Muscle of arm (tissue), 14 donors: Measurements from ENCODE around the gene FCSK. TPM values are rescaled to one million over a fixed set of nuclear protein-coding genes. Genes with fewer than 3 reads are reported as not detected.
"Not testable (repeated sequence)": the region's sequence is repeated elsewhere in the genome, so short reads cannot be mapped to it uniquely, and the experiment has no call there.

Source experiments
- DNase-seq: peaks from one replicate; pipeline ENCODE4 v3.0.0-alpha.2; 2013
- long read RNA-seq, 11 donors: transcript quantifications; one replicate each; lab custom pipeline, GENCODE V29; 2026
- polyA plus RNA-seq, 12 donors: library from polyadenylated mRNA; unstranded; fragments of 120-200 nt; gene quantifications; one replicate each; pipeline ENCODE4 v1.2.1, GENCODE V29; 2013; ENCODE audit not compliant: insufficient read length in 12 of 12

The FCSK gene
- polyA plus RNA-seq, result 10 to 100 TPM in 2 of 12 donors, 1 to 10 TPM in 9, not detected in 1; 4.4 to 12.5 (median 7.5) TPM
- long read RNA-seq, donor 1, partial matches to known transcripts, result 11 of 11 reads
- long read RNA-seq, donor 1, other reads (novel, unspliced or antisense), result 0 of 11 reads
- long read RNA-seq, donor 2, result 0 reads
- long read RNA-seq, donor 3, result 0 reads
- long read RNA-seq, donor 4, result 0 reads
- long read RNA-seq, donor 5, partial matches to known transcripts, result 0 of 1 reads
- long read RNA-seq, donor 5, other reads (novel, unspliced or antisense), result 0 of 1 reads
- long read RNA-seq, donor 6, full-length matches to known transcripts, result 1 of 1 reads
- long read RNA-seq, donor 6, partial matches to known transcripts, result 0 of 1 reads
- long read RNA-seq, donor 6, other reads (novel, unspliced or antisense), result 0 of 1 reads
- long read RNA-seq, donor 7, result 0 reads
- long read RNA-seq, donor 8, full-length matches to known transcripts, result 1 of 1 reads
- long read RNA-seq, donor 8, partial matches to known transcripts, result 0 of 1 reads
- long read RNA-seq, donor 8, other reads (novel, unspliced or antisense), result 0 of 1 reads
- long read RNA-seq, donor 9, result 0 reads
- long read RNA-seq, donor 10, result 0 reads
- long read RNA-seq, donor 11, result 0 reads

DNA sequence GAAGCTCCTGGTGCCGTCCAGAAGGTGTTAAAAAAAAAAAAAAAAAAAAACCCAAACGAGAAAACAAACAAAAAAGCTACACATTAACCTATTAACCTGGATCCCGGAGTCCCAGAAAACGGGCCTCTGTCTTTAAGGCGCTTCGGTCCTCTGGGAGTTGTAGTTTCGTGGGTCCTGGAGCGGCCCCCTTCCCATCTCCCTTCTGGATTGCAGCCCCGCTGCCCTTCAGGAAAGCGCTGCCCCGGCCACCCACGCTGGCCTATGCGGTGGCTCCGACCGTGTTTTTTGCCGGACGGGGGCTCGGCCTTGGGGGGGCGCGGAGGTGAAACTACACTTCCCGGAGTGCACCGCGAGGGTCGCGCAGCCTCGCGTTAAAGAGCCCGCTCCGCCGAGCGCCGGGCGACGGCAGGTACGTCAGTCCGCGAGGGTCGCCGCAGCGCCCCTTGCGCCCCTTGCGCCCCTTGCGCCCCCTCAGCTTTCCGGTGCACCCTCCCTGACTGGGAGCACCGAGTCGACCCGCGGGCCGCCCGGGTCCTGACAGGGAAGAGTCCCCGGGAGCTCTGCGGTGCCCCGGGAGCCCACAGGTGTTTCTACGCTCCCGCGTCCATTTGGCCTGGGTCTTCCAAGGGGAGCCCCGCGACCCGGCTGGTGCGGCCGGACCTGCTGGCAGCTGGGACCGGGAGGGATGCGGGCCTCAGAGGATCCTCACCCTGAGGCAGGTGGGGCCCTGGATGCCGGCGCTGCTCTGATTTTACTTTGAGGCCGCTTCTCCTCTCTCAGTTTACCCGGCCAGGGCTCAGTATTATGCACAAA, at the start of gene FCSK:
Gene FCSK (plus strand): TSS at position 374 of the 813 bp plus-strand sequence. CDS start 8,596 bp downstream, outside the sequence.
- peak; percentile 72 for DNase-seq

DNA sequence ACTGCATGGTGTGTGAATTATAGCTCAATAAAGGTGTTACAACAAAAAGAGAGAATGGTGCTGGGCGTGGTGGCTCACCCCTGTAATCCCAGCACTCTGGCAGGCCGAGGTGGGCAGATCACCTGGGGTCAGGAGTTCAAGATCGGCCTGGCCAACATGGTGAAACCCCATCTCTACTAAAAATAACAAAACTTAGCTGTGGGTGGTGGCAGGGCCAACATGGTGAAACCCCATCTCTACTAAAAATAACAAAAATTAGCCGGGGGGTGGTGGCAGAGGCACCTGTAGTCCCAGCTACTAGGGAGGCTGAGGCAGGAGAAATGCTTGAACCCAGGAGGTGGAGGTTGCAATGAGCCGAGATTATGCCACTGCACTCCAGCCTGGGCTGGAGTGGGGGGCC, 48.3 kb upstream of the FCSK start:
- DNase-seq, result not testable (repeated sequence)

DNA sequence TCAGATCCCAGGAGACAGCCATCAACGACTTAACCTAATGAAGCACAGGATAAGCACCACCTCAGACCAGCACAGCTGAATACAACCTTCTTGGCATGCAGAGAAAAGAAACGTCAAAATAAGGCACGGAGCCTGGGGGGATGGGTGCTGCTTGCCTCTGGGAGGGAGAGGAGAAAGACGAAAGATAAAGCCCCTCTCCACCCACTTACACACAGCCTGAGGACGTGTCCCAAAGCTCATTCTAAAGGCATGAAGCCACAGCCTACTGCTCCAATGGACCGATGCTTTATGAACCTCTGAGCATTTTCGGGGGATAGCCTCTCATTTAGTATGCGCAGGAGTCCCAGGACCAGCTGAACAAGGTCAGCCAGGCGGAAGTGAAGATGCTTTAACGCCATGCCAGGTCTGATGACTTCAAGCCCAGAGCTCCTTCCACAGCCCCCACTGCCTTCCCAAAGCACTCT, 46.6 kb upstream of the FCSK start:
- no peak for DNase-seq

DNA sequence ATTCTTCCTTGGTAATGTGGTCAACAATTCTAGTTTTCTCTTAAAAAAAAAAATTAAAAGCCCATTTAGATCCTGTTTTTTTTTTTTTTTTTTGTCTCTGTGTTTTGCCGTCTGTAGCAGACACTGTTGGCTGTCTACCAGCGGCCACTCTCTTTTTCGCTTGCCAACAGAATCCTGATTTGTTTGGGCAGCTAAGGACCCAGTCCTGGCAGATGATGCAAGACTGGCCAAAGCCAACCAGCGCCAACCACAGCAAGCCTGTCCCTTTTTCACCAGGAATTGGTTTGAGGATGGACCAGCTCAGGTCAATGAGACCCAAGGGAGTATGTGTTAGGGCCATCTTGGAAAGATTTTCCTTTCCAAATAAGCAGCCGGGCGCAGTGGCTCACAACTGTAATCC, 43.7 kb upstream of the FCSK start:
- DNase-seq, result no peak

DNA sequence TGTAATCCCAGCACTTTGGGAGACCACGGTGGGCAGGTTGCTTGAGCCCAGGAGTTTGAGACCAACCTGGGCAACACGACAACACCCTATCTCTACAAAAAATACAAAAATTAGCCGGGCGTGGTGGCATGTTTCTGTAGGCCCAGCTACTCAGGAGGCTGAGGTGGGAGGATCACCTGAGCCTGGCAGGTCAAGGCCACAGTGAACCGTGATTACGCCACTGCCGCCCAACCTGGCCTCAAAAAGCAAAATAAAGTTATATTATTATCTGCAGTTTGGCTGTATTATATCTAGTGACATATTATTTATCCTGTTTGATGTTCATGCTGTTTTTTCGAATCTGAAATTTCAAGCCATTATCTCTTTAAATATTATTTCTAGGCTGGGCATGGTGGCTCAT, 42.0 kb upstream of the FCSK start:
- DNase-seq, result no peak

DNA sequence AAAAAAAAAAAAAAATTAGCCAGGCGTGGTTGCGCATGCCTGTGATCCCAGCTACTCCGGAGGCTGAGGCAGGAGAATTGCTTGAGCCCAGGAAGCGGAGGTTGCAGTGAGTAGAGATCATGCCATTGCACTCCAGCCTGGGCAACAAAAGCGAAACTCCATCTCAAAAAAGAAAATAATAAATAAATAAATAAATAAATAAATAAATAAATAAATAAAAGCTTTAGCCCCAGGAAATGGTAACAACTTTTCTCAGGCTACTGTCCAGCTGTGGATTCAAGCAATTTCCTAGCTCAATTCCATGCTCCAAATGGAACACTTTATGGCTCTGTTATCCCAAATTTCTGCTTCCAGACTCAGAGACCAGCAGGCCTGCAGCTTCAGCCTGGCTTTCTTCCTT, 40.8 kb upstream of the FCSK start:
- not testable (repeated sequence) for DNase-seq

DNA sequence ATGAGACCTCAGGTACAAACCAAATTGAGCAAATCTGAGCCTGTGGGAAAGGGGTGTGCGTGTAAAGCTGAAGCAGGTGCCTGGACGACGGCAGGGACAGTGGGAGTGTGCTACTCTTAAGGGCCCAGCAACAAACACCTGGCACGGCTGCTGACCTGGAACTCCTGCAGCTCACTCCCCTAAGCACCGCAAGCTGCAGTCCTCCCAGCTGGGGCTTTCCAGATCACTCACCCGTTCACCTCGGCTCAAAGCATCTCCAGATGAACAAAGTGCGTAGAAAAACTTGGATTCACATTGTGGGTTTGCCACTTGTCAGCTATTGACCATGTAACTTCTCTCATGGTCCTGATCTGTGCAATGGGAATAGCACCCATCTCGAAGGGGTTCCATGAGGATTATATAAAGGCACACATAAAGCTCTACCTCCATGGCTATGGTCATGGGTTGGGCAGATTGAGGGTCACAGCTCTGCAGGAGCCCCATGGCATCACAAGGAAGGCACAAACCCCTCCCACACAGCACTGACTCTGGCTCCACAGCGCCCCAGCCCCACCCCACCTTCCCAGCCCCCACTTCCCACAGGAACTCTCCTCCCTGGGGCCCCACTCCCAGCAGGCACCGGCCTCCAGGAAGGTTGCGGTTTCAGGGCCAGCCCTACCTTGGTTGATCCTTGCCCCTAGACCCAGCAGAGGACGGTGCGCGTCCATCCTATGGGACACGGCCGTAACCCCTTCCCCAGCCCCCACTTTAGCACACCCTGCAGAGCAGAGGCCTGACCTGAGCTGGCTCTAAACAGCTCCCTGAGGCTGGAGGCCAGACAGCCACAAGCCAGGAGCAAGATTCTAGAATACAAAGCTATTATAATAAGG, 37.4 kb upstream of the FCSK start:
- DNase-seq, result no peak

DNA sequence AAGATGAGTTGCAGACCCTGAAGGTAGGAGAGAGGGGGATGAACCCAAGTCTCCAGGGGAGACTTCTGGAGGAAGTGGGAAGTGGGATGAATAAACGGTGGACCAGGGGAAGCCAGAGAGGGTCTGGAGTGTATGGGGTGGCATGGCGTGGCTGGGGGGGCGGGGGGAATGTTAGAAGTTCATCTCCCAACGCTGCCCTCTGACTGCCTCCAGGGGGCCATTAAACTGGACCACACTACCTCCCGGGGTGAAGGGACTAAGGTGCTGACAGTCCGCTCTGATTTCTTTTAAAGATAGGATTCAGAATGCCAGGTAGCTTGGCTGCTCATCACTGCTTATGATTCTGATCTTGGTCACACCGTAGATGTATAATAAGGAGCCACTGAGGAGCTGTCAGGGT, 36.7 kb upstream of the FCSK start:
- no peak for DNase-seq

DNA sequence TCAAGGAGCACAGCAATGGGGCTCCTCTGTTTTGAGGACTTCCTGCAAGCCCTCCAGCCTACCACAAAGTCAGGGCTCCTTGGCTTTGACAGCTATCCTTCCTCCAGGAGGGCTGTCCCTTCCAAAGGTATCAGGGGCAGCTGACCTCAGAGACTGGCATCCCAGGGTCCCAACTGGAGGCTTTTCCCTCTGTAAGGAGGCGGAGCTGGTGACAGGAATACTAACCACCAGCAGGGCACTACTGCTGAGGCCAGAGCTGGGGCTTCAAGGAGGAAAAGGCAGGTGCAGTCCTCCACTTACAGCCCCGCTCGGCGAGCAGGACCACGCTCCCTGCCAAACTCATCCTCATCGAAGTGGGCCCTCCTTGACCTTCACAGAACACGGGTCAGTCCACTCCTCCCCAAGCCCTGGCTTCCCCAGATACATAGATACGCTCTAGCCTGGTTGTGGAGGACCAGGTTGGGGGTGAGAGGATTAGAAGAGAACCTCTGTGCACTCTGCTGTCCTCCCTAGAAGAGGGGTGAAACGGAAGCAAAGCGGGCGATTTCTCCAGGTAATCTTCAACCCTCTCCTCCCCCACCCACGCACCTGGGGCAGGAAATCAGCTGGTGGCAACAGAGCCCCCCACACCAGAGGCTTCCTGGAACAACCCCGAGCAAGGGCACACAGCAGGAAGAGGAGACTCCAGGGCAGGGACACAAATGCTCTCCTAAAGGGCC, 36.0 kb upstream of the FCSK start:
- DNase-seq, result no peak

DNA sequence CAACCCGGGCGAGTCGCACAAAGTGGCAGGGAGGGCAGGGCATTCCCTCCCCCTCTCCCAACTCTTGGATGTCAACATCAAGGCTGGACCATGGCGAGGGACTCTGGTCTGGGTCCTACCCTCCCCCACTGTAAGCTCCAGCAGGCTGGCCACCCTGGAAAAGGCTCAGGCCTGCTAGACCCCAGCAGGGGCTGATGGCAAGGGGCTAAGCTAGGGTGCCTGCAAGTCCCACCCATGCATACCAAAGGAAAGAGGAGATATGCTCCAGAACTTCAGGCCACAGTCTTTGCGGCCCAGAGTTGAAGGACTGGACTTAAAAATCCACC, 35.4 kb upstream of the FCSK start:
- no peak for DNase-seq

DNA sequence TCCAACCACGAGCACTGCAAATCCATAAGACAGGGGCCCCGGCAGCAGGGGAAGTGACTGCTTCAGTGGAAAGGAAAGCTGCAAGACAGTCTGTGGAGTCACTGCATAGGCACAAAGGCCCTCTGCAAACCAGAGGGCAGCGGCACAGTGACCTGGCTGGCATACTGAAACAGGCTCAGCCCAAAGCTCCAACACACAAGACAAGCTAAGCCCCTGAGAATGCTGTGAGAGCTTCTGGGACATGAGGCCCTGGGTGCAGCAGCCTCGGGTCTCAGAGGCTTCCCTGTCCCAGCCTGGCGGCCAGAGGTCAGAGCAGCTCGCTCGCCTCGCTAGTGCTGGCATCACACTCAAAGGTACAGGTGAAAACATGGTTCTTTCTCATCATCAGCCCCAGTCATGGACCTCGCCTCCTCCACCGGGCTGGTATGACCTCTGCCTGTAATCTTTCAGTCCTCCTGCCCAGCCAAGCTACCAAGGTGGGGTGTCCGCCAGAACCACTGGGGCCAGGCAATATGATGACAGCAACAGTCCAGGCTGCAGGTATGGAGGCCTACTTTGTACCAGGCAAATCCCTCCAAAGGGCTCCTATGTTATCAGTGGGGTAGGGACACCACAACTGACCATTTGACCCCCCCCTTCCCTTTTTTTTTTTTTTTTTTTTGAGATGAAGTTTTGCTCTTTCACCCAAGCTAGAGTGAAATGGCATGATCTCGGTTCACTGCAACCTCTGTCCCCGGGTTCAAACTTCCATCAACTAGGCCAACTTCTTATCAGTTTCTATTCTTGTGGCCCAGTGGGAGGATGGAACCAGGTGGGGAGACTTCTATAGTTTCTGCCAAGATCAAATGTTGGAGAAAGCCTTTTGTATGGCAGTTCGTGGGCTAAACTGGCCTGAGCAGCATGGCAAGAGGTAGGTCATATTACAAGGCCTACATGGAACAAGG, 34.7 kb upstream of the FCSK start:
- no peak for DNase-seq

DNA sequence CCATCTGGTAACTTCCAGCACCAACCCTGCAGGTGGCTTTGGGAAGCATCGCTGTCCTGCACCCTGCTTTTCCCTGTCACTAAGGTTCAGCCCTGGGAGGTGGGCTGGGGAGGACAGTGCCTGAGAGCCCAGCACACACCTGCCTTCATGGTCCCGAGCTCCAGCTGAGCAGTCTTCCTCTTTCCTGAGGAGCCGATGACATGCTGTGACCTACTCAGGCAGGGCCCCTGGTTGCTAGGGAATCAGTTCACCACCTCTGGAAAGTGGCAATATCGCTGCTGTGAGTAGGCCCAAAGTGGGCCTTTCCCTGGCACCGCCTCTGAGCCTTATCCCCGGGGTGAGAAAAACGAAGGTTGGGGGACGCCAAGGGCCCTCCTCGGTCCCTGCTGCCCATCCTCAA, 33.4 kb upstream of the FCSK start:
- no peak for DNase-seq

DNA sequence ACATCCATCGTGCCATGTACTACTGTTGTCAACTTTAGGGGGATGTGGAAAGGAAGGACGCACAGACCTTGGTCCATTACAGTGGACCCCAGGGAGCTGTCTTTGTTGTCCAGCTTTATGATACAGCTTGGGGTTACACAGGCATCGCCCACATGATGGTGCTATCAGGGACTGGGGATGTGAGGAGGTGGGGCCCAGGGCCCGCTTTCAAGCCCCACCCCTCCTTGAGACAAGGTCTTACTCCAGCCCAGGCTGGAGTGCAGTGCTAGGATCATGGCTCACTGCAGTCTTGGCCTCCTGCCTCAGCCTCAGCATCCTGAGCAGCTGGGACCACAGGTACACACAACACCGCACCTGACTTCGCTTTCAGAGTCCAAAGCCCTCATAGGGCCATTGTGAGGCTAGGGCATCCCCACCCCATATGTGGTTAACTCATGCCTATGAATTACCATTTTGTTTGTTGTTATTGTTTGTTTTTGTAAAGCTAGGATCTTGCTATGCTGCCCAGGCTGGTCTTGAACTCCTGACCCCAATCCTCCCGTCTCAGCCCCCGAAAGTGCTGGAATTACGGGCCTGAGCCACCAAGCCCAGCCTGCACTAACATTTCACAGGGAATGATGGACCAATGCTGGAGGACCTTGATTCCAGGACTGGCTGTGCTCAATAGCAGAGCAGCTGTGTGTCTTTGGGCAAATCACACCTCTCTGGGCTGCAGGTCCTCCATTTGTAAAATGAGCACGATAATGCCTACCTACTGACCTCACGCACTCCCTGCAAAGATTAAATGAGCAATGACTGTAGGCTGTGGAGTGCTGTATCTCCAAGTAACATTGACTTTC, 32.7 kb upstream of the FCSK start:
- no peak for DNase-seq

DNA sequence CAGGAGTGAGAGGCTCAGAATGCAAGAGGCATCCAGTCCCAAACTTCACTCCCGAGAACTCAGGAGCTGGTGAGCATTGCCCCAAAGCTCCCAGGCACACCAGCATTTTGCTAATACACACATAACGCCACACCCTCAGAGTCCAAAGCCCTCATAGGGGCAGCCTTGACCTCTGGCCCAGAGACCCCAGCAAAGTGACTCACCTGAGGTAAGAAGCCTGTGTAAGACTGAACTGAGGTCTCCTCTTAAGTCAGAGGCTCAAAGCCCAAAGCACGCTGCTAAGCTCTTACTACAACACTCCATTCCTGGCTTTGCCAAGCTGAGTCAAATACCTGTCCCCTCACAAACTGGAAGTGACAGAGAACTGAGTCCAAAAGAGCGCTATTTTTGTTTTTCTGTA, 31.9 kb upstream of the FCSK start:
- no peak for DNase-seq

DNA sequence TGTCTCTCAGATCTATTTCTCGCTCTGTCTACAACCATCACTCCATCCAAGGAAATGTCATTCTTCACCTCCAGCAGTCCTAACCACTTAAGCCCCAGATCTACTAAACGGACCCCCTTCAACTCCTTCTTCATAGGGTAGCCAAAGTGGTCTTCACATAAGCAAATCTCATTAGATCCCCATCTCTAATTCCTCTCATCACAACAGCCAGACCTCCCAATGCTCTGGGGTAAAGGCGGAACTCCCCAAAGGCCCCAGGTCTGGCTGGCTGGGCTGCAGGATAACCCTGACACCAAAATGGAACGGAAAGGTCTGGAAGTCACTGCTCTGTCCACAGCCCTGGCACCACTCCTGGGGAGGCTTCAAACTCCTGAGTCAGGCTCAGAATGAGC, 26.6 kb upstream of the FCSK start:
- no peak for DNase-seq

DNA sequence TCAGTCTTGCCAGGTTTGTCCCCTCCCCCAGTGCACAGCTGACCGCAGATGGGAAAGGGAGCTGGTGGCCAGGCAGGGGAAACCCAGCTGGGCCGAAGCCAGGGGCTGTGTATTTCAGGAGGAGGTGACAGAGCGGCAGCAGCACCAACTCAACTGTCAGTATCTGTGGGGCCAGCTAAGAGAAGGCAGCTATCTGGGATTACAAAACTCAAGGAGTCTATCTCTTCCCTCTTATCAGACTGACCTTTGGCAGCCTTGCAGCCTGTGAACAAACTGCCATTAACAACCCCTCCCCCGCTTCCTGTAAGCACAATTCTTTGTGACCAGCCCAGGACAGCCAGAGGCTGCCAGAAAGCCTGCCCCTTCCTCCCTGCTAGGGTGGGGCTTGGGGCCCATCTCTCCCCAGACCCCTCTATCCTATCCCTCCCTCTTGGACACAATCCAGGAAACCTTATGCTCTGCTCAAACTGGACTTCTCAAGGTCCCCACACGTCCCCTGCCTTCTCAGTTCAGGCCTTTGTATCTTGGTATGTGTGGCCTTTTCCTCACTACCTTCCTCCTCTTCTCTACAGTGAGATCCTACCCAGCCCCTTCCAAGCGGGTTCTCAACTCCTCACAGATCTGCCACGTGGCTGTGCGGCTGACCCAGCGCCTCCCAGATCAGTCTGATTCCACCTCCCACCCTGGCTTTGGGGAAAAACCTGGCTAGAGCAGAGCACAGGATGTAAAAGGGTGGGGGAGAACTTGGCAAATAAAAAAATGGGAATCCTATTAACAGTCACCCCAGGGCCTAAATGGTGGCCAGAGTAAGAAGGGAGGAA, 26.0 kb upstream of the FCSK start:
- DNase-seq, result peak; percentile 86

DNA sequence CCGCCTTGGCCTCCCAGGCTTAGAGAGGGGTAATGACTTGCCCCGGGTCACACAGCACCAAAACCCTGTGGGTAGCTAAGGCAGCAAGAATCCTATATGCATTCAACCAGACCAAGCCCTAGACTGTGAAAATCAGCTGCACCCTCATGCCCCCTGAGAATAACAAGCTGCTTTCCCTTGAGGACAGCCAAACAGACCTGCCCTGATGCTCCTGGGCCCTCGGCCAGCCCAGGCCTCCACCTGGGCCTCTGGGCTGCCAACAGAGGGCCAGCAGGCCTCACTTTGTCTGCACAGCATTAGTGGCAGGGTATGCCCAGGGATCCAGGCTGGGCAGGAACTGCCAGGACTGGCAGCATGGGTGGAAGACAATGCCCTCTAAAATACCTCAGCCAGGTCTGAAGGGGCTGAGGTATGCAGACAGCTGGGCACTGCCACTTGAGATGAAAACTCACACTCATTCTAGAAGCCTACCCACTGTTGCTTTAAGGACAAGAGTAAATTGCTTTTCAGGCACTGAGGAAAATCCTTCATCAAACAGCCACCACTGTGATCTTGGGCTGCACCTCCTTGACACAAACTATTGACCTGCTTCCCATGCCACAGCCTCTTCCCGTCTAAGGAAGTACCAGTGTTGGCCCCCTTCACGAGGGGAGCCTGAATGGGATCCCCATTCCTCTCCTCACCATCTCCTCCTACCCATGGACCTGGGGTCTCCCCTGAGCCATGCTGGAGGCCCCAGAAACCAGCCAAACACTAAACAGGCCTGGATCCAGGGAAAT, 24.3 kb upstream of the FCSK start:
- DNase-seq, result no peak
